Retina (tissue), 1 donor: Measurements from ENCODE around the gene DNAJB12.
A peak's percentile ranks its signal among the peaks of the same experiment; 100 is the strongest.
"Not testable (repeated sequence)": the region's sequence is repeated elsewhere in the genome, so short reads cannot be mapped to it uniquely, and the experiment has no call there.

Source experiments
- DNase-seq: peaks from one replicate; pipeline ENCODE4 v3.0.0-alpha.2; 2016

DNAJB12 gene

DNA sequence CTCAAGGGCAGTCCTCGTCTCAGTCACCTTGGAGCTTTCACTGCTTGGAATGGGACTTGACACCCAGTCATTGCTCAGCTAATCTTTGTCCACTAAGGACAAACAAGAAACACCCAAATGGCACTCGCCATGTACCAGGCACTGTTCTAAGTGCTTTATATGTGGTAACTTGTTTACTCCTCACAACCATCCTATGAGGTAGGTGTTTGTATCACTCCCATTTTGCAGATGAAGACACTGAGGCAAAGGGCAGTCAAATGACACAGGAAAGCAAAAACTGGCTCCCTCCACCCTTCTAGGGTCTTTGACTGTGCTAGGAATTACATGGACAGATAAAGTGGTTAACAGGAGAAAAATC is 24.7 kb downstream of the DNAJB12 start:
- no peak for DNase-seq

DNA sequence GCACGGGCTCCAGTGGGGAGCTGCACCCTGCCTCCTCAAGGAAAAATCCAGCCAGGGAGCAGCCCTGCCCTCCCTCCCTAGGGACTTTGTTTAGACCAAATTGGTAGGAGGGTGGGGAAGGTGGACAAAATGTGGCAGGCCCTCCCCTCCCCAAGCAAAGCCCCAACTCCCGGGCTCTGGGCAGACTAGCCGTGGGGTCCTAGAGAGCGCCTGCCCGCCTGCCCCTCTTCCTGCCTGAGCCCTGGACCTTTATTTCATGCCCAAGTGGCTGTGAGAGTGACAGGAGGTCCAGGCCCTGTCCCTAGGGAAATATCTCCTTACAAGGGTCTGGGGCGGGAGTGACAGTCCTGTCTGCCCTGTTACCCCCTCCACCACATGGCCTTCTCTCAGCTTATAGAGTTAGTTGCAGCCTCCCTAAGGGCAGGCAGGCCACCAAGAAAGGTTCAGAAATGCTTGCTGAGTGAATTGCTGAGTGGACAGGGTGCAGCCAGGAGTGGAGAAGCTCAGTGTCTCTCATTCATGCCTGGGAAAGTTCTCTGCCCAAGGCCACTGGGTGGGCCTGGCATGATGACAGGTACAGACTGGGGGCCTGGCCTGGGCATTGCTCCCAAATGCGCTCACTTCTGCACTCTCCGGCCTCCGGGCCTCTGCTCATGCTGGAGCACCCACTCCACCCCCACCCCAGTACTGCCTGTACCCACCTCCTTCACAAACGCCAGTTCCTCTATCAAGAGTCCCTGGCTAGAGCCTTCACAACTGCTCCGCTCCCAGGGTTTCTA is 25.2 kb downstream of the DNAJB12 start:
- peak; percentile 70 for DNase-seq

DNA sequence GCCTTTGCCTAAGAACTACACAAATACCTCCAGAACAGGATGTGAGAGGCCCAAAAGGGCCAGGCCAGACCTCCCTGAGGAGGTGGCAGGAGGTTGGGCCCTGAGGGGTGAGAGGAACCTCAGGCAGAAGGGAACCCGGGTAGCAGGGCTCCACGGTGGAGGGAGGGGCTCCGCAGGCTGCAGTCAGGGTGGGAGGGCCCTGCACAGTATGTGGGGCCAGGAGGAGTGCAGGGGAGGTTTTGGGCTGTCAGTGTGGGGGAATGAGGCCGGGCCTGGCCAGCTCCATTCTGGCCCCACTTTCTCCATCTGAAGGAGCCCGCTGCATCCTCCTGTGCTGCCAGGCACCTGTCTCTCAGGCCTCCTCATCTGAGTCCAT is 25.9 kb downstream of the DNAJB12 start:
- no peak for DNase-seq

DNA sequence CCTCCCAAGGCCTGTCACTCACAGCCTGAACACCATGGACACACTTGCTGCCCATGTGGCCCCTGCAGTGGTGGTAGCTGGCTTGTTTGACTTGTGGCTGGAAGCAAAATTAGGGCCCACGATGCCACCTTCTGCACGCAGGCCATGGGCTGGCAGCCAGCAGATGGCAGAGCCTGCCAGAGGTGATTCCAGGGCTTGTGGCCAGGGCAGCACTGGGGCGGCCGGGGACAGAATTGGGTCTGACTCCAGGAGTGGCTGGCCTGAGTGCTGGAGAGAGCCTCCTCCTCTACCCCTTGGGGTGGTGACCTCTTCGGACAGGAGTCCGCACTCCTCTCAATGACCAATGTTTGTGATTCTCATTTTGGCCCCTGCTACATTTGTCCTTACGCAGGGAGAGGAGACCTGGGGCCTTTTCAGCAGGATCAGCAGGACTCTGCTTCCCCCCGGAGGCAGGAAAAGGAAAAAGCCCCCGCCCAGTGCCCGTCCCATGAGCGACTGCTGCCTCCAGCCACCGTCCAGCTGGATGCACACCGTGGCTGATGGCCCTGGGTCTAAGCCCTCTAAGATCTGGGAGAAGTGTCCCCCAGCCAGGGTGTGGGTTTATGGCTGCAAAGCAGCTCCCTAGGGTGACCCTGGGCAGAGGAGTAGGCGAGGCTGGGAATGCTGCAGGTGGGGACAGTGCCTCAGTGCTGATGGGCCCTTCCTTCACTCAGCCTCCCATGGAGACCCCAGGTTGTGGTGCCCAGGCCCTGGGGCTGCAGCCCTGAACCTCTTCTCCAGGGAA is 26.5 kb downstream of the DNAJB12 start:
- DNase-seq = peak; percentile 82

DNA sequence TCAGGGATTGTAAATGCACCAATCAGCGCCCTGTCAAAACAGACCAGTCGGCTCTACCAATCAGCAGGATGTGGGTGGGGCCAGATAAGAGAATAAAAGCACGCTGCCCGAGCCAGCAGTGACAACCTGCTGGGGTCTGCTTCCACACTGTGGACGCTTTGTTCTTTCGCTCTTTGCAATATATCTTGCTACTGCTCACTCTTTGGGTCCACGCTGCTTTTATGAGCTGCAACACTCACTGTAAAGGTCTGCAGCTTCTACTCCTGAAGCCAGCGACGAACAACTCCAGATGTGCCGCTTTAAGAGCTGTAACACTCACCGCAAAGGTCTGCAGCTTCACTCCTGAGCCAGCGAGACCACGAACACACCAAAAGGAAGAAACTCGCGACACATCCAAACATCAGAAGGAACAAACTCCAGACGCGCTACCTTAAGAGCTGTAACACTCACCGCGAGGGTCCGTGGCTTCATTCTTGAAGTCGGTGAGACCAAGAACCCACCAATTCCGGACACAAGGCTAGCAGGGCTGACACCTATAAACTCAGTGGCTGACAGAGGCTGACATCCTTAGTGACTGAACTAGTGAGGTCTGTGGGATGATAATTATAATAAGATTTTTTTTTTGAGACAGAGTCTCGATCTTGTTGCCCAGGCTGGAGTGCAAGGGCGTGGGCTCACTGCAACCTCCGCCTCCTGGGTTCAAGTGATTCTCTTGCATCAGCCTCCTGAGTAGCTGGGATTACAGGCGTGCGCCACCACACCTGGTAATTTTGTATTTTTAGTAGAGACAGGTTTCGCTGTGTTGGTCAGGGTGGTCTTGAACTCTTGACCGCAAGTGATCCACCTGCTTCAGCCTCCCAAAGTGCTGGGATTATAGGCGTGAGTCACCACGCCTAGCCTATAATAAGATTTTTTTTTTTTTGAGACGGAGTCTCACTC is 27.8 kb downstream of the DNAJB12 start:
- not testable (repeated sequence) for DNase-seq

DNA sequence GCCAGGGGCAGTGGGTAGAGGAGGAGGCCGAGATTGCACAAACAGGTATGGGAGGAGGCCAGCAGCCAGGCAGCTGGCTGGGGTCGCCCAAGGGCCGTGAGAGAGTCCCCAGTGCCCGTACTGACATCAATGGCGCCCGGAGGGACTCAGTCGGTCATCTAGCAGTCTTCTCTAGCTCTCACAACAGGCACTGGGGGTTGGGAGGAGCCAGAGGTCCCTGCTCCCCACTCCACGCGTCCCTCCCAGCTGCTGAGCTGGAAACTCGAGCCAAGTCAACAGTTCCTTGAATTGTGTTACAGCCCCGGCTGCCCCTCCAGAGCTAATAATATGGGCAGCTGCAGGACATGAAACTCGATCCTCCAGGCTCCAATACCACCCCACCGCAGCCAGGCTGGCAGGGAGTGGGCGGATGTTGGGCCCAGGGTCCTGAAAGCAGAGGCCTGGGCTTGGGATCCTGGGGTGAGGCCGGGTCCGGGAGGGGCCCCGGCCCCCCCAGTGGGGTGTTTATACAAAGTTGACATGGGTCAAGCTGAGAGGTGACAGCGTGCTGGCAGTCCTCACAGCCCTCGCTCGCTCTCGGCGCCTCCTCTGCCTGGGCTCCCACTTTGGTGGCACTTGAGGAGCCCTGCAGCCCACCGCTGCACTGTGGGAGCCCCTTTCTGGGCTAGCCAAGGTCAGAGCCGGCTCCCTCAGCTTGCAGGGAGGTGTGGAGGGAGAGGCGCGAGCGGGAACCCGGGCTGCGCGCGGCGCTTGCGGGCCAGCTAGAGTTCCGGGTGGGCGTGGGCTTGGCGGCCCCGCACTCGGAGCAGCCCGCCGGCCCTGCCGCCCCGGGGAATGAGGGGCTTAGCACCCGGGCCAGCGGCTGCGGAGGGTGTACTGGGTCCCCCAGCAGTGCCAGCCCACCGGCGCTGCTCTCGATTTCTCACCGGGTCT is 29.2 kb downstream of the DNAJB12 start:
- DNase-seq = peak; percentile 72

DNA sequence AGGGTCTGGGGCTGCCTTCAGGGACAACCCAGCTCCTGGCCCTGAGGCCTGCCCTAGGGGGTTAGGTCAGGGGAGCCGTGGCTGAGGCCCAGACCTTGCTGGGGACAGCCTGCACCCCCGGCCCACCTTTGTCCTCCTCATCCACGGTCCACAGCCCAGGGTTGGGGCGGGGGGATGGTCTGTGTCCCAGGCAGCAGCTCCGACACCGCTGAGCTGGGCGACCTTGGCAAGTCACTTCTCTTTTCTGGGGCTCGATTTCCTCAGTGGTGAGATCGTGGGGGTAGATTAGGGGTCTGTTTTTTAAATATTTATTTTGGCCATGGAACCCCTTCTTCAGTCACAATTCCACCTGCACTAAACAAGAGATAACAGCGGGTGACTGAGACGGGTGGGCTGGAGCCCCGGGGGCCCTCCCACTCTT is 30.9 kb downstream of the DNAJB12 start:
- DNase-seq = no peak

DNA sequence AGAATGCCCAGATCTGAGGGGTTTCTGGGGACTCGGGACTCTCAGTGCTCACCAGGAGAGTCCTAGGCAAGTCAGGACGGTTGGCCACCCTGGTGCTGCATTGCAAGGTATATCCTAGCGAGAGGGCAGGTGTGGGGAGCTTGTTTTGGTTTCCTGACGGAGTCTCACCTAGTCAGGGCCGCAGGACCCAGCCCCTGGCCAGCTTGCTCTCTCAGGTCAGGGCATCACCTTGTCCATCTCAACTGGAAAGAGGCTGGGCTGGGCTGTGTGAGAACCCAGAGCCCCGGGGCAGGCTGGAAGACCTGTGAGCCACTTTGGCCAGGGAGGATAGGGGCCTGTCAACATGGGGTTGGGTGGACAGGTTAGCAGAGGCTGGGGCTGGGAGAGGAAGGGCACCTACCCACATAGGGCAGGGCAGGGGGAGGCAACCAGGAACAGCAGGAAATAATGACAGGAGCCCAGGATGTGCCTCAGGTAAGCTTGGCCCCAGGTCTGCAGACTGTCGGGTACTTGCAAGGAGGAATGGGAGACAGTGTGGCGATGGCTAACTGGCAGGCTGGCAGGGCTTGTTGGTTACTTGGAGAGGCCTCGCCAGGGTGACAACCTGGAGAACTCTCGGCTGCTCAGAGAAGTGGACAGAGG is 31.5 kb downstream of the DNAJB12 start:
- DNase-seq = no peak

DNA sequence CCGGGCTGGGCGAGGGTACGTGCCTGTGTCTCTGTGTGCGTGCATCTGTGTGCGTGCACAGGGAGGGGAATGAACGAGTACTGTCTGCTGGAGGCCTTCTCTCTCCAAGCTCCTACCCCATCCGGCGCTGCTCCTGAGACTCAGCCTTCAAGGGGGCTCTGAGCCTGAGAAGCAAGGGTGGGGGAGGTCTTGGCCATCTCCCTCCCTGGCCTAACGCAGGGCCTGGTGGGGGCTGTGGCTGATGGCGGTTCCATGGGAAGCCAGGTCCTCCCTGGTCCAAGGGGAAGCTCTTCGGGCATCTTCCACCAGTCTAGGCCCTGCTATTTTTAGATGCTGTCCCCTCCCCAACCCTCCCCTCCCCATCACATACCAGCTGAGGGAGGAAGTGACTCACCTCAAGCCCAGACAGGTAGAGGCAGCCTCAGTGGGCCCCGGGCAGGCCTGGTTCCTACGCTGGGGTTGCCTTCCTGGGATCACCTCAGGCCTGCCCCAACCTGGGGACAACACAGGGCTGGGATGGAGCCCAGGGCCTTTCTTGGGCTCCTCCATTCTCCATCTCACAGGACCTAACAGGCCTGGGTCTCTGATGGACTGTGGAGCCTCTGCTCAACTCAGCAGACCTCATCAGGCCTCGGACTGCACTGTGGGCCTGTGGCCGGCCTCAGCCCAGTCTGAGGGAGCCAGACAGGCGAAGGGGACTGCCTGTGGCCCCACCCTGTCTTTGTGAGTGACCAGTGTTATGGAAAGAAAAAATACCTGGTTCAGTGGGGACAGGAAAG is 32.2 kb downstream of the DNAJB12 start:
- no peak for DNase-seq

DNA sequence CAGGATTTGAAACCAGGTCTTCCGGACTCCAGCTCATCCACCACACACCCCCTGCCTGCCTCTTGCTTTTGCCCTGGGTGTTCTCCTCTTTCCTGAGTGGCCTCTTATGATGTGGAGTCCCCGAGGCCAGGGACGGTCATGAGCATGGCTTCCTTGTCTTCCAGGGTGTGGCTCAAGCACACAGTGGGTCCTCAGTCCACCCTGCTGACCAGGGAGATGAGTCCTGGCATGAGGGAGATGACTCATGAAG is 32.8 kb downstream of the DNAJB12 start:
- DNase-seq = no peak

DNA sequence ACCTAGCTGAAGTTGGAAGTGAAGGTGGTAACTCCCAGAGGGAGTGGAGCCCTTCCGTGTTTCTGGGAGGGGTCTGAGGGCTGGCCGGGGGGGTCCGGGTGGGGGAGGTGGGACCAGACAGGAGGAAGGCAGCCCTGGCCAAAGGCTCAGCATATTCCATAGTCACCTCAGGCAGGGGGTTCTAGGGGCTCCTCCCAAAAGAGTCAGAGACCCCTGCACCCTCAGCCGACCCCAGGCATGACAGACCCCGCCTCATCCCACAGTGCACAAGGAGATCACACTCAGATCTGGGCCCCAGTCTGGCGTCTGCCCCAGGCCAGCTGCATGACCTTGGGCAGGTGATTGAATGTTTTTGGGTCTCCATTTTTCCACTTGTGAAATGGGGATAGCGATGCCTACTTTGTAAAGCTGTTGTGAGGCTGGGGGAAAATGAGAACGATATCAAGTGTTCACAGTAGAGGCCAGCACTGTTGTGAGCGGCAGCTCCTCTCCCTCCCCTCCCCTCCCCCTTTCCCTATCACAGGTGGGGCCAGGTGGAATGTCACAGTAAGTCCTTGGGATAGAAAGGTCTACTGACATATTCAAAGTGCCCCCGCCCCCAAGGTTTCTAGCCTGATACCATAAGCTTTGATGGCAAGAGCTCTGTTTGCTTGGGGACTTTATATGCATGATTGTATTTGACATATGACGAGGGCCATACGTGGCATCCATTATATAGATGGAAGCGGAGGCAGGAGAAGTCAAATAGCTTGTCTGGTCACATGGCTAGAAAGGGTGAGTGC is 33.3 kb downstream of the DNAJB12 start:
- no peak for DNase-seq

DNA sequence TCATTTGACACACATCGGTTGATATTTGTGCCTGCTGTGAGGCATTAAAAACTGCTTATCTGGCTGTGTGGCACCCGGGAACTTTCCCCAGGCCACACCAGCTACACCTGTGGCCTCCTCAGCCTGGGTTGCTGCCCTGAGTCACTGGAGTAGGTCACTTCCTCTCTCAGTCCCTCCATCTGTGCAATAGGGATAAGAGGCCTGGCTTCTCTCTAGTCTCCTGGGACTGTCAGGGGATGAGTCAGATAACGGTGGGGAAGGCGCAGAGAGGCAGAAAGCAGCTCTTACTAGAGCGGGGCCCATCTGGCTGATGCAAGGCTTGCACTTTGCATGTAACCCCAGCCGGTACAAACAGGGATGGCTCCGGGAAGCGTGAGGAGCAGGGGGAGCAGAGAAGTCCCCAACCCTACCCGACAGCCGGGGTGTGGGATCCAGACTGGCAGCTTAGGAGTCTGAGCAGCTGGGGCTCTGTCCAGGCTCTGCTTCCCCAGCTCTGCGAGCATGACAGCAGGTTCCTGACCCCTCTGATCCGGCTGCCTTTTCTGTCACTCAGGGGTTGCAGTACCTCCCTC is 34.0 kb downstream of the DNAJB12 start:
- peak; percentile 79 for DNase-seq

DNA sequence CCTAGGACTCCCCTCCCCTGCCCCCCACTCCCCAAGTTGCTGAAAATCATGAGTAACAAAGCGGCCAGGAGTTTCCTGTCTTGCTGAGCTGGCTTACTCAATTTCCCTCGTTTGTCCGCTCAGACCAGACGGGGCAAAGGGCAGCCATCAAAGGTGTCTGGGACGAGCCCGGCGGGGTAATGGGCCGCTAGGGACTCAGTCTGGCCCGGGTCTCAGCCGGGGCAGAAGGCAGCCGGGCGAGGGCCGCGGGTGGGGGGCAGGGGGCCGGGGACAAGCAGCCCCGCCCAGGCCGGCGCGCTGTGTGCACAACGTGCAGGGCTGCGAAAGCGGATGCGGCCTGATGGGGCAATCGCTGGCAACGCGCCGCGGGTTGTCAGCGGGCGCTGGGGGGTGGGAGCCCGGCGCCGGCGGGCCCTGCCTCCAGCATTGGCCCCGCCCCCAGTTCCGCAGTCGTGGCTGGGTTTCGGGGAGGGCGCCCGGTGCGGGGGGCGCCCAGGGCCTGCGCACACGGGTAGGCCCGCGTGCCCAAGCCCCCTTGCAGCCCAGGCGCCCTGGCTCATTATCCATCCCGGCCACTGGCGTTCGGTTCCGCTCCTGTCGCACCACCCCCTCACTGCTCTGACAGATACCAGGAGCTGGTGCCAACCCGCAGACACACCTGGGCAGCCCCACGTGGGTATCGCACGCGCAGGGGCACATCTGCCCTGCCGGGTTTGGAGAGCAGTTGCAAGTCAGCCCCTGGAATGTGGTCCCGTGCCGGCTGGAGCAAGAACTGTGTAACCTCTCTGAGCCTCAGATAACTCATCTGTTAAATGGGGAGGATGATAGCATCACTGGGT is 35.1 kb downstream of the DNAJB12 start:
- peak; percentile 79 for DNase-seq

DNA sequence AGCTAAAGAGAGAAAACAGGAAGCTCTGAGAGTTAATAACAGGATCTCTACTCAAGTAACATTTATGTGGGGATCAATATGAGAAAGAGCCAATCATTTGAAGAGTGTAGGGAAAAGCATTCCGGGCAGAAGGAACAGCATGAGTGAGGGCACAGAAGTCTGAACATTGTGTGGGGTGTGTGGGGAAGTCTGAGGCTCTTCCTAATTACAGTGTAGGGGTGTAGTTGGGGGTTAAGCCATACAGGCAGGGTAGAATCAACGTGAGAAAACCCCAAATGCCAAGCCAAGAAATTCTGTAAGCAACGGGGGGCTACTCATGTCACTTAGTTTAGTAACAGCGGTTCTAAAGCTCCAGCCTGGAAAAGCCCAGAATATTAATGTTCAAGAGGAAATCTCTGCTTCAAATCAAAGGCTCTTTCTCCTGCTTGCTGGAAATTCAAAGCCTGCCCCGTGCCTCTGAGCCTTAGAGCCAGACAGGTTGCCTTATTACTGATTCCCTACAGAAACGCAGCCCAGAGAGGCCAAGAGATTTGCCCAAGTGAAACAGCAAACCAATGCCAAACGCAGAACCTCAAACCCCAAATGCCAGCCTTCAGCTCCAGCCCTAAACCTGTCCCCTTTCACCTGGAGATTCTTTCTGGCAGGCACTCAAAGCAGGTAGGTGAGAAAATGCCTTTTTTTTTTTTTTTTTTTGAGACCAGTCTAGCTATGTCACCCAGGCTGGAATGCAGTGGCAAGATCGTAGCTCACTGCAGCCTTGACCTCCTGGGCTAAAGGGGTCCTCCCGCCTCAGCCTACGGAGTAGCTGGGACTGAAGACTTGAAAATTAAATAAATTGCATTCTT is 36.1 kb downstream of the DNAJB12 start:
- no peak for DNase-seq

DNA sequence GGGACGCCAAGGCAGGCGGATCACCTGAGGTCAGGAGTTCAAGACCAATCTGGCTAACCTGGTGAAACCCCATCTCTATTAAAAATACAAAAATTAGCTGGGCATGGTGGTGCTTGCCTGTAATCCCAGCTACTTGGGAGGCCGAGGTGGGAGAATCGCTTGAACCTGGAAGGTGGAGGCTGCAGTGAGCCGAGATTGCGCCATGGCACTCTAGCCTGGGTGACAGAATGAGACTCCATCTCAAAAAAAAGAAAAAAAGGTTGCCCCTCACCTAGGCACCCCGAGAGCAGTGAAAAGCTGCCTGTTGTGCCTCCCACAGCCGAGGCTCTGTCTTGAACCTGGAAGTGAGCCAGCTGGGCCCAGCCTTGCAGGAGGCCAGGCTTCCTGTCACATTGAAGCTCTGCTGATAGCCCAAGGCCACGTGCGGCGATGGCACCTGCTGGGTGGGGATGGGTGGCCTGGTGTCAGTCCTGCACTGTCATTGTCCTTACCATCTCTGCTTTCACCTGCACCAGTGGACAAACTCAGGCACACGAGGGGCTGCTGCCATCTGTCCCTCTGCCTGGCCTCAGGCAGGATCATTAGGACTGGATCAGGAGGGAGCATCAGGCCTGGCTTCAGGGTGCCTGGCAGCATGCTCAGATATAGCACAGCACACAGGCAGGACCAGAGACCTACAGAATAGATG is 37.8 kb downstream of the DNAJB12 start:
- DNase-seq = no peak

DNA sequence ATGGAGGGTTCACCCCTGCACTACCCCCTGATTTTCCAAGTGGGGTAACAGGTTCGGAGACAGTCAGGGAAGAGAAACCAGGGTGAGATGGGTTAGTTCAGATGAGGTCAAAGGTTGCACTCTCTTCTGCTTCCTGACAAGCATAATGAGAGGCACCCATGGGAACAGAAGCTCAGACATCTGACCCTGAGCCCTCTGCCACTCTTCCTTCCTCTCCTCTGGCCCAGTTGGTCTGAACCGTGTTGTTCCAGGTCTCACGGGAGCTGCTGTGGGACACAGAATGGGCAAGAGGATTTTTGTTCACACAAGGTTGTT is 38.4 kb downstream of the DNAJB12 start:
- no peak for DNase-seq

DNA sequence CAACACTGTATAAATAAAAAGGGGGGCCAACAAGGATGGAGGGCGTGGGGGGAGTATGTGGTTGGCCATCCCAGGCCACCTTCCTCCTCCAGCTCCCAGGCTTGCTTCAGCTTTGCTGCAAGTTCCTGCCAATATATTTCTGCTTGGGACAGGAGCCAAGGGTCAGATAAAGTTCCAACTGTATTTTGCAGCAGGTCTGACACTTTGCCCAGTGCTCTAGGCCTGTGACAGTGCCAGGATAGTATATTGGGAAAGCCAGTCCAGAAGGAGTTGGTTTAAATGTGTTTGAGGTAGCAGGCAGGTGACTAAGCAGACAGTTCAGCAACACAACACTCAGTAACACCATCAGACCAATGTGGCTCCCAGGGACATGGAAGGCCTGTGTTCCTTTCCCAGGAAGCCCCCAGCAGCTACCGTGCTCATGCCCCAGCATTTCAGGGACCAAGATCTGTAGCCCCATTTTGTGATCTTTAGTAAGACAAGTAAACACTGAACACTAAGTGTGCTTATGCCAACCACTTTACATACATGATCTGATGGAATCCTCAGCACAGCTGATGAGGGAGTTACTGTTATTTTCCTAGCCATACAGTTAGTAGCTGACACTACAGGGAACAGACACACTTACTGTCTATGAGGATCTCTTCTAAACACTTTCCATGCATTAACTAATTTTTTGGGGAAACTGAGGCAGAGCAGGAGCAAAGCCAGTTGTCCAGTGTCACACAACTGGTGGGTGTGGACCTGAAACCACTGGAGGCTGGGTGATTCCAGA is 38.9 kb downstream of the DNAJB12 start:
- no peak for DNase-seq
